Mesothelial cell of epicardium (in vitro differentiated cells): ENCODE results near the gene KL. TPM values are rescaled to one million over a fixed set of nuclear protein-coding genes. Genes with fewer than 3 reads are reported as not detected.
A peak's percentile ranks its signal among the peaks of the same experiment; 100 is the strongest.

Source experiments
- DNase-seq, 2 experiments: peaks; one replicate each; pipeline ENCODE4 v3.0.0; 2021; ENCODE audit warnings: low spot score in 2 of 2; ENCODE audit not compliant: unreplicated experiment in 2 of 2
- H3K27ac Mint-ChIP-seq: 2 replicates; pipeline ENCODE4 v1.8.0; 2021; ENCODE audit warnings: mixed read lengths
- H3K27me3 Mint-ChIP-seq: 2 replicates; pipeline ENCODE4 v1.8.0; 2021; ENCODE audit warnings: low read depth, mixed read lengths
- H3K36me3 Mint-ChIP-seq: 2 replicates; pipeline ENCODE4 v1.8.0; 2021; ENCODE audit warnings: mixed read lengths
- H3K4me1 Mint-ChIP-seq: 2 replicates; pipeline ENCODE4 v1.8.0; 2021; ENCODE audit warnings: mixed read lengths
- H3K4me3 Mint-ChIP-seq: 2 replicates; pipeline ENCODE4 v1.8.0; 2021; ENCODE audit warnings: mild to moderate bottlenecking, moderate library complexity, mixed read lengths
- H3K9me3 Mint-ChIP-seq: 2 replicates; pipeline ENCODE4 v1.8.0; 2021; ENCODE audit warnings: mixed read lengths
- total RNA-seq: library from RNA; stranded (reverse); gene quantifications from 3 replicates; pipeline ENCODE4 v1.2.1, GENCODE V29; 2021
- TF ChIP-seq, protein P1 (sequence below): fragments of 200-600 bp; sonication (generic); IDR thresholded peaks from one replicate; pipeline ENCODE4 v1.5.0; 2021; ENCODE audit warnings: antibody characterized with exemption; ENCODE audit not compliant: unreplicated experiment

KL gene
- total RNA-seq, 1 donor from 2014 or later = 0.40 TPM

DNA sequence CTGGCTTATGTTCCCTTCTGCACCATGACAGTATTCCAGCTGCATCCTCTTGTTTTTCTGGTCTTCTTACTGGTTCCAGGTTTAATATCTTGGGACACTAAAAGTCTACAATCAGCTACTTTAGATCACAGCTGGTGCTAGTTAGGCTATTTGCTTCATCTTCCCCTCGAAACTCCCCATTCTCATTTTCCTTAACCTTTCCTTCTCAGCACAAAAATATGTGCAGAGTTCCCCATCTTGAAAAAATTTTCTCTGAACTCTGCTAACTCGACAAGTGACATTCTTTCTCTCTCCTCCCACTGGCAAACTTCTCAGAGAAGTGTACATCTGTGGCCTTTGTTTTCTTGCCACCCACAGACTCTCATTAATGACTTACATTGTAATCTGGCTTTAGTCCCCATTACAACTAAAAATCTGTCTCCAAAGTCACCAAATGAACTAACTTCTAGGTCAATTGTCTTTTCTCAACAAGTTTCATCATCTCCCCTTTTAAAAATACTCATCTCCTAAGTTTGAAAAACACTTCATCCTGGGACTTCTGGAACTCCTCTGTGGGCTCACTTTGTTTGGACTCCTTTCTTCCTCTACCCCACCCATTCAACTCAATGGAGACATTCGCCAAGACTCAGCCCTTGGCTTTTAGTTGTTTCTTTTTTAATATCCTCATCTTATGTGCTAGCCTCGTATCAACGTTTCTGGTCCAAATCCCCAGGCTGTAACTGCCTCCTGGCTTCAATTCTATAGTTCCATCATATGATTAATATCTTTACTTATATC, 7.1 kb upstream of the KL start:
- no peak overlapping the region for H3K4me3 Mint-ChIP-seq
- H3K9me3 Mint-ChIP-seq = peaks cover 36% of the 10 kb centered on the region
- TF ChIP-seq, protein P1, sequence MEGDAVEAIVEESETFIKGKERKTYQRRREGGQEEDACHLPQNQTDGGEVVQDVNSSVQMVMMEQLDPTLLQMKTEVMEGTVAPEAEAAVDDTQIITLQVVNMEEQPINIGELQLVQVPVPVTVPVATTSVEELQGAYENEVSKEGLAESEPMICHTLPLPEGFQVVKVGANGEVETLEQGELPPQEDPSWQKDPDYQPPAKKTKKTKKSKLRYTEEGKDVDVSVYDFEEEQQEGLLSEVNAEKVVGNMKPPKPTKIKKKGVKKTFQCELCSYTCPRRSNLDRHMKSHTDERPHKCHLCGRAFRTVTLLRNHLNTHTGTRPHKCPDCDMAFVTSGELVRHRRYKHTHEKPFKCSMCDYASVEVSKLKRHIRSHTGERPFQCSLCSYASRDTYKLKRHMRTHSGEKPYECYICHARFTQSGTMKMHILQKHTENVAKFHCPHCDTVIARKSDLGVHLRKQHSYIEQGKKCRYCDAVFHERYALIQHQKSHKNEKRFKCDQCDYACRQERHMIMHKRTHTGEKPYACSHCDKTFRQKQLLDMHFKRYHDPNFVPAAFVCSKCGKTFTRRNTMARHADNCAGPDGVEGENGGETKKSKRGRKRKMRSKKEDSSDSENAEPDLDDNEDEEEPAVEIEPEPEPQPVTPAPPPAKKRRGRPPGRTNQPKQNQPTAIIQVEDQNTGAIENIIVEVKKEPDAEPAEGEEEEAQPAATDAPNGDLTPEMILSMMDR = no peak
- H3K27ac Mint-ChIP-seq = no peak overlapping the region
- peaks cover 10% of the 10 kb centered on the region for H3K27me3 Mint-ChIP-seq
- peaks cover 7% of the 10 kb centered on the region for H3K36me3 Mint-ChIP-seq
- no peak for DNase-seq
- H3K4me1 Mint-ChIP-seq = peaks cover 7% of the 10 kb centered on the region

DNA sequence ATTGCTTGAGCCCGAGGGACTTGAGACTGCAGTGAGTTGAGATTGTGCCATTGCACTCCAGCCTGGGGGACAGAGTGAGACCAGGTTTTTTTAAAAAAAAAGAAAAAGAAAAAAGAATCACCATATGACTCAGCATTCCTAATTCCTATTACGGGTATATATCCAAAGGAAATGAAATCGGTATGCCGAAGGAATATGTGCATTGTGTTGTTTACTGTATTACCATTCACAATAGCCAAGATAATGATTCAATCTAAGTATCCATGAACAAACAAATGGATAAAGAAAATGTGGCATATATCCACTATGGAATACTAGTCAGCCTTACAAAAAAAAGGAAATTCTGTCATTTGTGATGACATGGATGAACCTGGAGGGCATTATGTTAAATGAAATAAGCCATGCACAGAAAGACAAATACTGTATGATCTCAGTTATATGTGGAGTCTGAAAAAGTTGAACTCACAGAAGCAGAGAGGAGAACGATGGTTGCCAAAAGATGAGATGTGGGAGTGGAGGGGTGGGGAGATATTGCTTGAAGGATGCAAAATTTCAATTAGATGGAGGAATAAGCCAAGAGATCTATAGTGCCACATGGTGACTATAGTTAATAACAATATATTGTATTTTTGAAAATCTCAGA, 4.3 kb upstream of the KL start:
- Mint-ChIP-seq H3K27ac (no peak overlapping the region), H3K4me3 (no peak overlapping the region), H3K4me1 (peaks cover 15% of the 10 kb centered on the region), H3K9me3 (peaks cover 36% of the 10 kb centered on the region), H3K27me3 (peaks cover 34% of the 10 kb centered on the region), H3K36me3 (peaks cover 7% of the 10 kb centered on the region)
- no peak for DNase-seq
- TF ChIP-seq, protein P1 = no peak

DNA sequence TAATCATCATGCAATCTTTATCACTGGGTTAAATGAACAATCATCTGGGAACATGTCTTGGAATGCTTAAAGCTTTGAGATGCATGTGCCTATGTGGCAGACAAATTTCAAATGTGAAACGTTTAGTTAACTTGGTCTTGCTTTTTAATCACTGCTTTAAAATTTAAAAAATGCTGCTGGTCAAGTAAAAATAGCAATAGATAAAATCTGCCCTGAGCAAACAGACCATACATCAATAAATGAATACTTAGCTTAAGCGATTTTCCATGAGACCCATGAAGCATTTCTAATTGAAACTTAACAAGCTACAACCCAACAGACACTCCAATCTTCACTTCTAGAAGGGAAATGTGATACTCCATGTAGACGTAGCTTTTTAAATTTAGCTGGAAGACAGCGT, 1.9 kb upstream of the KL start:
- H3K9me3 Mint-ChIP-seq = peaks cover 15% of the 10 kb centered on the region
- DNase-seq = no peak
- H3K27ac Mint-ChIP-seq = no peak overlapping the region
- TF ChIP-seq, protein P1 = no peak
- H3K4me1 Mint-ChIP-seq = peaks cover 19% of the 10 kb centered on the region
- peak overlapping the region; percentile 5 for H3K4me3 Mint-ChIP-seq
- peaks cover 1% of the 10 kb centered on the region for H3K36me3 Mint-ChIP-seq
- peaks cover 57% of the 10 kb centered on the region for H3K27me3 Mint-ChIP-seq

DNA sequence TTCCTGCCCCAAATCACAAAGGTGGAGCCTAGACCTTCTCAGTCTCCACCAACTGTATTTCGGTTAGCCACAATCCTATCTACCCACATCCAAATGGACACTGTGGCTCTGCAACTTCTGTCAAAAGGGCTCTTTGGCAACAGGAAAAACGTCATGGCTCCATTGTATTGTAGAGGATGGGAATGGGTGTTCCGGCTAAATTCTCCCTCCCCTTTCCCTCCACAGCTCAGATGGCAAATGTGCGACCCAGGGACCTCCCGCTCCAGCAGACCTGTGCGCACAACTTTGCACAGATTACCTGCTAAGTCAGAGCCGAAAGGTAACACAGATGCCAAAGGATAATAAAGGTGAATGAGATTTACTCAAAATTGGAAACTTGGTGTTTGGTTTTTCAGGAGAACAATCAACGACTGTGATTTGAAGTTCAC, 968 bp upstream of the KL start:
- no peak overlapping the region for H3K27ac Mint-ChIP-seq
- DNase-seq = no peak
- H3K36me3 Mint-ChIP-seq = no peaks in the 10 kb centered on the region
- peaks cover 67% of the 10 kb centered on the region for H3K27me3 Mint-ChIP-seq
- peaks cover 19% of the 10 kb centered on the region for H3K4me1 Mint-ChIP-seq
- peaks cover 9% of the 10 kb centered on the region for H3K9me3 Mint-ChIP-seq
- peak overlapping the region; percentile 53 for H3K4me3 Mint-ChIP-seq
- TF ChIP-seq, protein P1 = no peak

DNA sequence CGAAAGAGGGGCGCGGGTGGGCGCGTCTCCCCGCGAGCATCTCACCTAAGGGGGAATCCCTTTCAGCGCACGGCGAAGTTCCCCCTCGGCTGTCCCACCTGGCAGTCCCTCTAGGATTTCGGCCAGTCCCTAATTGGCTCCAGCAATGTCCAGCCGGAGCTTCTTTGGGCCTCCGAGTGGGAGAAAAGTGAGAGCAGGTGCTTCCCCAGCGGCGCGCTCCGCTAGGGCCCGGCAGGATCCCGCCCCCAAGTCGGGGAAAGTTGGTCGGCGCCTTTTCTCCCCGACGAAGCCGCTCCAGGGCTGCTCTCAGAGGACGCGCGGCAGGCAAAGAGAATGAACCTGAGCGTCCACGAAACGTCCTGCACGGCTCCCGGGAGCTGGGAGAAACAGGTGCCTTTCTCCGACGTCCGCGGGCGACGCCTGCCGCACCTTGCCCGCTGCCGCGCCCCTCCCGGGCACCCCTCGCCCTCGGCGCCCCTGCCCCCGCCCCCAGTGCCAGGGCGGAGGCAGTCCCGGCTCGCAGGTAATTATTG, 366 bp upstream of the KL start:
- Mint-ChIP-seq H3K9me3 (peaks cover 3% of the 10 kb centered on the region), H3K4me3 (peak overlapping the region; percentile 53), H3K27me3 (peaks cover 73% of the 10 kb centered on the region), H3K36me3 (no peaks in the 10 kb centered on the region), H3K27ac (no peak overlapping the region), H3K4me1 (peaks cover 19% of the 10 kb centered on the region)
- peak in 1 of 2 experiments; percentile 51 for DNase-seq
- TF ChIP-seq, protein P1 = no peak
